Bronchial epithelial cell (primary cell): ENCODE data around the gene PCSK5. TPM values are rescaled to one million over a fixed set of nuclear protein-coding genes. Genes with fewer than 3 reads are reported as not detected.

Experiments
- DNase-seq: peaks from one replicate; pipeline ENCODE4 v3.0.0-alpha.2; 2010; ENCODE audit warnings: low read depth
- FAIRE-seq: peaks from 2 replicates; lab custom pipeline; 2011; peaks lifted over from hg19 to GRCh38; lab: Jason Lieb, UNC
- H3K27me3 ChIP-seq: 2 replicates; pipeline ENCODE4 v1.5.1; 2011; ENCODE audit warnings: low read length; ENCODE audit not compliant: control insufficient read depth, insufficient read depth
- H3K36me3 ChIP-seq: 2 replicates; pipeline ENCODE4 v1.5.1; 2011; ENCODE audit warnings: low read length; ENCODE audit not compliant: control insufficient read depth, insufficient read depth
- H3K4me3 ChIP-seq: 2 replicates; pipeline ENCODE4 v1.5.1; 2011; ENCODE audit warnings: mild to moderate bottlenecking, low read depth, low read length, control low read depth
- total RNA-seq: library from RNA; depleted of rRNA; stranded (reverse); fragments of >200 nt; gene quantifications from 2 replicates; pipeline ENCODE4 v1.2.1, GENCODE V29; 2014
- TF ChIP-seq, protein P1 (sequence below): IDR thresholded peaks from 2 replicates; pipeline ENCODE4 v1.5.1; 2011; ENCODE audit warnings: mild to moderate bottlenecking, moderate library complexity, low read length, control low read depth, inconsistent platforms; ENCODE audit not compliant: insufficient read depth, severe bottlenecking

The PCSK5 gene
- total RNA-seq, 1 donor from 2014 or later, result 4.2 TPM

DNA sequence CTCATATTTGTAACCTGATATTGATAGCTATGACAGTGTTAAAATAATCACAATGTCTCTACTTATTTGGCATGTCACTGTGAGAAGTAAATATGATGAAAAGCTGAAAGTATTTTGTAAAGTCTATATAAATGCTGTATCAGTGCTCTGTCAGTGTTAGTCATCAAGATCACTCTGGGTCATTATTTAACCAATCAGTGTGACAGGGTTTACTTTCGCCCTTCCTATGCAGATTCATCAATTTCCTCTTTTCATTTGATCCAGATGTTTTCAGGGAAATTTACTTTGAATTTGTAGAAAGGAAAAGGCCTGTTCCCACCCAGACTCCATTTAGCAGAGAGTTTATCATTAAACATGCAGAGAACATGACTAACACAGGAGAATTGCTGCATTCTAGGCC is 9.9 kb upstream of the PCSK5 start:
- FAIRE-seq, result no peak
- Histone ChIP-seq H3K27me3 (no peaks in the 10 kb centered on the region), H3K36me3 (no peaks in the 10 kb centered on the region), H3K4me3 (no peak overlapping the region)
- TF ChIP-seq, protein P1, sequence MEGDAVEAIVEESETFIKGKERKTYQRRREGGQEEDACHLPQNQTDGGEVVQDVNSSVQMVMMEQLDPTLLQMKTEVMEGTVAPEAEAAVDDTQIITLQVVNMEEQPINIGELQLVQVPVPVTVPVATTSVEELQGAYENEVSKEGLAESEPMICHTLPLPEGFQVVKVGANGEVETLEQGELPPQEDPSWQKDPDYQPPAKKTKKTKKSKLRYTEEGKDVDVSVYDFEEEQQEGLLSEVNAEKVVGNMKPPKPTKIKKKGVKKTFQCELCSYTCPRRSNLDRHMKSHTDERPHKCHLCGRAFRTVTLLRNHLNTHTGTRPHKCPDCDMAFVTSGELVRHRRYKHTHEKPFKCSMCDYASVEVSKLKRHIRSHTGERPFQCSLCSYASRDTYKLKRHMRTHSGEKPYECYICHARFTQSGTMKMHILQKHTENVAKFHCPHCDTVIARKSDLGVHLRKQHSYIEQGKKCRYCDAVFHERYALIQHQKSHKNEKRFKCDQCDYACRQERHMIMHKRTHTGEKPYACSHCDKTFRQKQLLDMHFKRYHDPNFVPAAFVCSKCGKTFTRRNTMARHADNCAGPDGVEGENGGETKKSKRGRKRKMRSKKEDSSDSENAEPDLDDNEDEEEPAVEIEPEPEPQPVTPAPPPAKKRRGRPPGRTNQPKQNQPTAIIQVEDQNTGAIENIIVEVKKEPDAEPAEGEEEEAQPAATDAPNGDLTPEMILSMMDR, result no peak
- peak; percentile 69 for DNase-seq

DNA sequence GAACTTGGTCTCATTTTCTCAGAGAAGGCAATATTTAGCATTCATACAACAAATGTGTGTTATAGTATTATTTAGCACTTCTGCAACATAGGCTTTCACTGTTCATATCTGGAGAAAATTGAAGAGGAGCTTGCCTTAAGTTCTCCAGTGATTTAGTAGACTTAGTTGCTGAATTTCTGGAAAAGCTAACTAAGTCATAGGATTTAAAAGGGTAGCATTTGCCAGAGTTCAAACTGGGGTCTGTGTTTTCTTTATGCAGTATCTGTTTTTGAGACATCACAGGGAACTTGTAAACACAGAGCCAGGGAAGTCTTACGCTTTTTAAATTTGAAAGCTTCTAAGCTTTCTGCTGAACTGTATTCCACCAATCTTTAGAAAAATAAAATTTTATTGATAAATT is 8.7 kb upstream of the PCSK5 start:
- DNase-seq (no peak), FAIRE-seq (no peak)
- TF ChIP-seq, protein P1, result no peak
- Histone ChIP-seq H3K36me3 (no peaks in the 10 kb centered on the region), H3K4me3 (no peak overlapping the region), H3K27me3 (no peaks in the 10 kb centered on the region)

GRCh38 chr9:75885652-75886051 is 4.8 kb upstream of the PCSK5 start:
- DNase-seq (no peak), FAIRE-seq (no peak)
- no peaks in the 10 kb centered on the region for H3K36me3 ChIP-seq
- TF ChIP-seq, protein P1, result no peak
- no peaks in the 10 kb centered on the region for H3K27me3 ChIP-seq
- no peak overlapping the region for H3K4me3 ChIP-seq

DNA sequence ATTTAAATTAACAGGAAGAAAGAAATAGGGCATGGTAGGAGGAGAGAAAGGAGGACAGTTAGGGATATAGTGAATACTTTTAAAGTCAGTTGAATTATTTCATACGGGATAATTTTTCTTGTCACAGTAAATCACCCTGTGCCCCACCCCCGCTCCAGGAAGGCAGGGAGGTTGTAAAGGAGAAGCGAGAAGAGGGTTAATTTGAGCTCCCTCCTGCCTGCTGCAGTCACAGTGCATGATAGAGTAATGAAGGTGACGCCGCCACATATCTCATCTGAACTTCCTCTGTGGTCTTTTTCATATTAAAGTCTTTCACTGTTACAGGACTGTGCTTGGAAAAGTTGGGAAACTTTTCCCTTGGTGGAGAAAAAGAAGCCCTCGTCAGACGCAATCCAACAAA is 896 bp upstream of the PCSK5 start:
- no peak for FAIRE-seq
- H3K4me3 ChIP-seq, result peak overlapping the region; percentile 74
- DNase-seq, result no peak
- H3K36me3 ChIP-seq, result no peaks in the 10 kb centered on the region
- no peaks in the 10 kb centered on the region for H3K27me3 ChIP-seq
- TF ChIP-seq, protein P1, result no peak

GRCh38 chr9:75889977-75890471 is 449 bp upstream of the PCSK5 start:
- DNase-seq, result peak; percentile 64
- no peaks in the 10 kb centered on the region for H3K27me3 ChIP-seq
- no peak for FAIRE-seq
- H3K36me3 ChIP-seq, result no peaks in the 10 kb centered on the region
- TF ChIP-seq, protein P1, result no peak
- H3K4me3 ChIP-seq, result peak overlapping the region; percentile 74

- Histone ChIP-seq H3K4me3 (peak overlapping the region; percentile 74), H3K27me3 (no peaks in the 10 kb centered on the region), H3K36me3 (no peaks in the 10 kb centered on the region)
- no peak for FAIRE-seq
- TF ChIP-seq, protein P1, result no peak
- DNase-seq, result no peak
These were observed 836 bp downstream of the PCSK5 start for GRCh38 chr9:75891277-75891741.
